HL-60 (cell line): Measurements from ENCODE around the gene ZNF808.
"Not testable (repeated sequence)": the region's sequence is repeated elsewhere in the genome, so short reads cannot be mapped to it uniquely, and the experiment has no call there.

Source experiments
- DNase-seq, 2 experiments: peaks; one replicate each; pipeline ENCODE4 v3.0.0-alpha.2; 2010 to 2020; ENCODE audit warnings: low read depth in 1 of 2, low spot score in 1 of 2
- H3K27ac ChIP-seq: fragments of 250-450 bp; sonication (Bioruptor Pico); replicated peaks from 2 replicates; pipeline ENCODE4 v1.5.1; 2020; ENCODE audit warnings: mild to moderate bottlenecking, moderate library complexity
- H3K27me3 ChIP-seq: fragments of 250-450 bp; sonication (Bioruptor Pico); 2 replicates; pipeline ENCODE4 v1.5.1; 2021; ENCODE audit warnings: mild to moderate bottlenecking, moderate library complexity; ENCODE audit not compliant: insufficient read depth, poor library complexity, severe bottlenecking
- H3K4me3 ChIP-seq: replicated peaks from 2 replicates; pipeline ENCODE4 v1.5.1; 2011; ENCODE audit warnings: mild to moderate bottlenecking, control low read depth, low read length; ENCODE audit not compliant: insufficient read depth
- GABPA ChIP-seq: IDR thresholded peaks from 2 replicates; pipeline ENCODE4 v1.6.1; 2012; ENCODE audit warnings: low read depth
- POLR2AphosphoS5 ChIP-seq: IDR thresholded peaks from 2 replicates; pipeline ENCODE4 v1.6.1; 2012; ENCODE audit warnings: low read depth
- SPI1 ChIP-seq: IDR thresholded peaks from 2 replicates; pipeline ENCODE4 v1.6.1; 2012; ENCODE audit warnings: low read depth, mild to moderate bottlenecking, borderline replicate concordance
- long read RNA-seq: library from polyadenylated mRNA; unstranded; transcript quantifications from one replicate; pipeline ENCODE4 v2.0.0, GENCODE V29; 2020
- TF ChIP-seq, protein P1 (sequence below): IDR thresholded peaks from one replicate; pipeline ENCODE4 v1.5.1; 2011; ENCODE audit warnings: low read length, control low read depth, inconsistent platforms; ENCODE audit not compliant: insufficient read depth
- TF ChIP-seq, protein P2 (sequence below): IDR thresholded peaks from 2 replicates; pipeline ENCODE4 v1.6.1; 2012; ENCODE audit warnings: low read depth; ENCODE audit not compliant: insufficient replicate concordance

Gene ZNF808
- long read RNA-seq, partial matches to known transcripts: 1 of 9 reads
- long read RNA-seq, other reads (novel, unspliced or antisense): 7 of 9 reads

DNA sequence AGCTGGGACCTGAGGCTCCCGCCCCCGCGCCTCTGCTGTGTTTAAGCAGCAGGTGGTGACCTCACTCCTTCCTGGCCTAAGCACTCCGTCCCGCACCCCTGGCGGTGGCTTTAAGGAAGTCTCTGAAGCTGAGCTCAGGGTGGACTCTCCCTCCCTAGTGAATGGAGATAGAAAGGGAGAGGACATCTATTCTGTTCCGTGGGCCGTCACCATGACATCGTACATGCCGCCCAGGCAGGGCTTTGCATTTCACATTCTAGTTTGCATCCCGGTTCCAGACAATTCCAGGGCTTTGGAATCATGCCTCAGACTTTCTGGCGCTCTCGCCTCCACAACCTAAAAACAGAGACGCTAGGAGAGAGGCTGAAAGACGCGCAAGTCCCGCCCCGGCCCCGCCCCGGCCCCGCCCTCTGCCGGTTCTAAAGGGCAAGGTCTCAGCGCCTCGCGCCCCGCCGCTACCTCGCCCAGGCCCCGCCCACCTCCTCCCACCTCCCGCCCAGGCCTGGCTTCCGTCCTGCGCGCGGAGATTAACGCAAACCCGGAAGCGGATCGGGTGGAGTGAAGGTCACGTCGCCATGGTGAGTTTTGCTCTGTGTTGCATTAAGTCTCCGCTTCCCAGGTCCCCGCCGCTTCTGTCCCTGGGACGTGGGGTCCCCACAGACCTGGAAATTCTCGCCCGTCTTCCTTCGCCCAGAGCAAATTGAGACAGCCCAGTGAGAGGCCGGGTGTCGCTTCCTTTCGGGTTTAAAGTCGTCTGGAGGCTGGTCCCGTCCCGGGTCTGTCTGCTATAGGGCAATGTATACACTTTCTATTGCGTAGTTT is at the start of gene ZNF808:
Gene ZNF808, plus strand, starts transcription at position 535 of the 822 bp plus-strand sequence. CDS start 15,617 bp downstream, outside the sequence.
- no peaks in the 10 kb centered on the region for H3K27me3 ChIP-seq
- peak; percentile 89 to 95 for DNase-seq
- peak within 1 kb of the TSS; percentile 96 for H3K27ac ChIP-seq
- peak within 1 kb of the TSS; percentile 64 for H3K4me3 ChIP-seq
- TF ChIP-seq, protein P1, sequence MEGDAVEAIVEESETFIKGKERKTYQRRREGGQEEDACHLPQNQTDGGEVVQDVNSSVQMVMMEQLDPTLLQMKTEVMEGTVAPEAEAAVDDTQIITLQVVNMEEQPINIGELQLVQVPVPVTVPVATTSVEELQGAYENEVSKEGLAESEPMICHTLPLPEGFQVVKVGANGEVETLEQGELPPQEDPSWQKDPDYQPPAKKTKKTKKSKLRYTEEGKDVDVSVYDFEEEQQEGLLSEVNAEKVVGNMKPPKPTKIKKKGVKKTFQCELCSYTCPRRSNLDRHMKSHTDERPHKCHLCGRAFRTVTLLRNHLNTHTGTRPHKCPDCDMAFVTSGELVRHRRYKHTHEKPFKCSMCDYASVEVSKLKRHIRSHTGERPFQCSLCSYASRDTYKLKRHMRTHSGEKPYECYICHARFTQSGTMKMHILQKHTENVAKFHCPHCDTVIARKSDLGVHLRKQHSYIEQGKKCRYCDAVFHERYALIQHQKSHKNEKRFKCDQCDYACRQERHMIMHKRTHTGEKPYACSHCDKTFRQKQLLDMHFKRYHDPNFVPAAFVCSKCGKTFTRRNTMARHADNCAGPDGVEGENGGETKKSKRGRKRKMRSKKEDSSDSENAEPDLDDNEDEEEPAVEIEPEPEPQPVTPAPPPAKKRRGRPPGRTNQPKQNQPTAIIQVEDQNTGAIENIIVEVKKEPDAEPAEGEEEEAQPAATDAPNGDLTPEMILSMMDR: peak; percentile 25
- peak; percentile 52; the same call in 1 of the 2 replicates for TF ChIP-seq POLR2AphosphoS5
- TF ChIP-seq, protein P2, sequence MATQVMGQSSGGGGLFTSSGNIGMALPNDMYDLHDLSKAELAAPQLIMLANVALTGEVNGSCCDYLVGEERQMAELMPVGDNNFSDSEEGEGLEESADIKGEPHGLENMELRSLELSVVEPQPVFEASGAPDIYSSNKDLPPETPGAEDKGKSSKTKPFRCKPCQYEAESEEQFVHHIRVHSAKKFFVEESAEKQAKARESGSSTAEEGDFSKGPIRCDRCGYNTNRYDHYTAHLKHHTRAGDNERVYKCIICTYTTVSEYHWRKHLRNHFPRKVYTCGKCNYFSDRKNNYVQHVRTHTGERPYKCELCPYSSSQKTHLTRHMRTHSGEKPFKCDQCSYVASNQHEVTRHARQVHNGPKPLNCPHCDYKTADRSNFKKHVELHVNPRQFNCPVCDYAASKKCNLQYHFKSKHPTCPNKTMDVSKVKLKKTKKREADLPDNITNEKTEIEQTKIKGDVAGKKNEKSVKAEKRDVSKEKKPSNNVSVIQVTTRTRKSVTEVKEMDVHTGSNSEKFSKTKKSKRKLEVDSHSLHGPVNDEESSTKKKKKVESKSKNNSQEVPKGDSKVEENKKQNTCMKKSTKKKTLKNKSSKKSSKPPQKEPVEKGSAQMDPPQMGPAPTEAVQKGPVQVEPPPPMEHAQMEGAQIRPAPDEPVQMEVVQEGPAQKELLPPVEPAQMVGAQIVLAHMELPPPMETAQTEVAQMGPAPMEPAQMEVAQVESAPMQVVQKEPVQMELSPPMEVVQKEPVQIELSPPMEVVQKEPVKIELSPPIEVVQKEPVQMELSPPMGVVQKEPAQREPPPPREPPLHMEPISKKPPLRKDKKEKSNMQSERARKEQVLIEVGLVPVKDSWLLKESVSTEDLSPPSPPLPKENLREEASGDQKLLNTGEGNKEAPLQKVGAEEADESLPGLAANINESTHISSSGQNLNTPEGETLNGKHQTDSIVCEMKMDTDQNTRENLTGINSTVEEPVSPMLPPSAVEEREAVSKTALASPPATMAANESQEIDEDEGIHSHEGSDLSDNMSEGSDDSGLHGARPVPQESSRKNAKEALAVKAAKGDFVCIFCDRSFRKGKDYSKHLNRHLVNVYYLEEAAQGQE: no peak
- TF ChIP-seq SPI1: peak; percentile 64; the same call in 1 of the 2 replicates
- peak; percentile 38; the same call in 1 of the 2 replicates for TF ChIP-seq GABPA

- not testable (repeated sequence) for H3K27ac ChIP-seq, H3K27me3 ChIP-seq, H3K4me3 ChIP-seq, DNase-seq
Observed at GRCh38 chr19:52484111-52484743, 43.2 kb upstream of the ZNF808 start.

- H3K27me3 ChIP-seq, H3K27ac ChIP-seq, H3K4me3 ChIP-seq, DNase-seq: not testable (repeated sequence)
Observed at GRCh38 chr19:52485064-52485463, 42.4 kb upstream of the ZNF808 start.

GRCh38 chr19:52485561-52486240 is 41.8 kb upstream of the ZNF808 start:
- H3K4me3 ChIP-seq, H3K27me3 ChIP-seq, DNase-seq, H3K27ac ChIP-seq: not testable (repeated sequence)

- H3K27ac ChIP-seq: no peak overlapping the region
- TF ChIP-seq, protein P1: no peak
- TF ChIP-seq POLR2AphosphoS5 (no peak), SPI1 (no peak), GABPA (no peak)
- TF ChIP-seq, protein P2: no peak
- H3K4me3 ChIP-seq: no peak overlapping the region
- no peak for DNase-seq
- no peaks in the 10 kb centered on the region for H3K27me3 ChIP-seq
Observed at GRCh38 chr19:52492201-52492993, 35.1 kb upstream of the ZNF808 start.
